Uterus (tissue), 4 donors: ENCODE measurements around the gene NAALADL1. TPM values are rescaled to one million over a fixed set of nuclear protein-coding genes. Genes with fewer than 3 reads are reported as not detected.

ENCODE experiments used
- DNase-seq, 2 donors: peaks; one replicate each; pipeline ENCODE4 v3.0.0-alpha.2; 2019 to 2020
- H3K27ac ChIP-seq, 2 donors: fragments of 200-600 bp; sonication (generic); 1 replicate in 1 of 2; 2 replicates in 1 of 2; pipeline ENCODE4 v1.5.1; 2016 to 2018
- H3K27me3 ChIP-seq, 2 donors: fragments of 200-600 bp; sonication (generic); one replicate each; pipeline ENCODE4 v1.5.1; 2018 to 2019; ENCODE audit warnings: control low read depth in 1 of 2
- H3K36me3 ChIP-seq, 2 donors: fragments of 200-600 bp; sonication (generic); one replicate each; pipeline ENCODE4 v1.5.1; 2019; ENCODE audit warnings: control low read depth in 1 of 2
- H3K4me1 ChIP-seq, 2 donors: fragments of 200-600 bp; sonication (generic); one replicate each; pipeline ENCODE4 v1.5.1; 2018 to 2019; ENCODE audit warnings: control low read depth in 1 of 2
- H3K4me3 ChIP-seq, 2 donors: fragments of 200-600 bp; sonication (generic); 1 replicate in 1 of 2; 2 replicates in 1 of 2; pipeline ENCODE4 v1.5.1; 2018 to 2019; ENCODE audit warnings: mild to moderate bottlenecking in 1 of 2
- H3K9me3 ChIP-seq, 2 donors: fragments of 200-600 bp; sonication (generic); one replicate each; pipeline ENCODE4 v1.5.1; 2019; ENCODE audit warnings: control low read depth in 1 of 2
- CTCF ChIP-seq, 4 experiments: fragments of 200-600 bp in 2 of 4; fragments of 450-650 bp in 2 of 4; sonication (generic) in 2 of 4; IDR thresholded peaks; one replicate each; pipeline ENCODE4 v1.5.1; 2016 to 2019; ENCODE audit warnings: antibody characterized with exemption in 4 of 4, mild to moderate bottlenecking in 2 of 4, moderate library complexity in 1 of 4
- POLR2A ChIP-seq, 2 donors: fragments of 450-650 bp; IDR thresholded peaks; one replicate each; pipeline ENCODE4 v1.6.1; 2016; ENCODE audit warnings: antibody characterized with exemption in 2 of 2, mild to moderate bottlenecking in 1 of 2, moderate library complexity in 1 of 2
- intact Hi-C: fragments of 100-400 bp; cut with DNase I; formaldehyde crosslinking; loops from one replicate; pipeline ENCODE4 v1.15.1; 2023; ENCODE audit warnings: low total_unique reads
- total RNA-seq, 4 donors: library from RNA; depleted of rRNA in 3 of 4; stranded (reverse); fragments of >200 nt in 3 of 4; gene quantifications; one replicate each; pipeline versions ENCODE4 v1.1.0 to v1.2.4, GENCODE V29; 2014 to 2023
- donor health status: DM: yes; HTN: yes; CAD: no.

The NAALADL1 gene
- total RNA-seq, 4 donors from 2014 or later: 0.59 to 37.1 (median 17.6) TPM

GRCh38 chr11:65095974-65096806 is 37.8 kb upstream of the NAALADL1 start, which contains the start of gene VPS51:
VPS51 (plus strand) TSS chr11:65096214; CDS start chr11:65096251, 37 bp downstream.
- intact Hi-C loops: no loop called here
- peak; percentile 20 to 58 for TF ChIP-seq POLR2A (IDR thresholded peaks at IDR 0.05)
- TF ChIP-seq CTCF (IDR thresholded peaks at IDR 0.05): peak in 2 of 4 experiments; percentile 35 to 57
- peak within 1 kb of the TSS; percentile 85 to 91 for H3K27ac ChIP-seq

GRCh38 chr11:65095427-65095826 is 37.1 kb upstream of the NAALADL1 start:
- intact Hi-C loops: no loop called here
- peak overlapping the region; percentile 85 to 91 for H3K27ac ChIP-seq

More at GRCh38 chr11:65095974-65096806, 37.8 kb upstream of the NAALADL1 start, which contains the start of gene VPS51:
- no peaks in the 10 kb centered on the region for H3K9me3 ChIP-seq
- DNase-seq: peak; percentile 83 to 88
- H3K4me1 ChIP-seq: peaks cover 0 to 6% of the 10 kb centered on the region in 2 donors
- H3K4me3 ChIP-seq: peak within 1 kb of the TSS; percentile 80 to 91
- no peaks in the 10 kb centered on the region for H3K27me3 ChIP-seq
- no peaks in the 10 kb centered on the region for H3K36me3 ChIP-seq

GRCh38 chr11:65090628-65091027 is 32.3 kb upstream of the NAALADL1 start:
- intact Hi-C loops: no loop called here
- no peak for DNase-seq

More at GRCh38 chr11:65095427-65095826, 37.1 kb upstream of the NAALADL1 start:
- Histone ChIP-seq H3K4me1 (peaks cover 0 to 6% of the 10 kb centered on the region in 2 donors), H3K4me3 (no peak overlapping the region), H3K27me3 (no peaks in the 10 kb centered on the region), H3K9me3 (no peaks in the 10 kb centered on the region), H3K36me3 (no peaks in the 10 kb centered on the region)
- peak in 1 of 2 donors; percentile 30 for DNase-seq
- TF ChIP-seq POLR2A (IDR thresholded peaks at IDR 0.05) (no peak), CTCF (IDR thresholded peaks at IDR 0.05) (no peak)

GRCh38 chr11:65089621-65090020 is 31.3 kb upstream of the NAALADL1 start:
- intact Hi-C loops: no loop called here
- Histone ChIP-seq H3K27ac (no peak overlapping the region), H3K36me3 (no peaks in the 10 kb centered on the region), H3K4me3 (no peak overlapping the region), H3K27me3 (no peaks in the 10 kb centered on the region), H3K9me3 (no peaks in the 10 kb centered on the region), H3K4me1 (peaks cover 0 to 4% of the 10 kb centered on the region in 2 donors)
- no peak for TF ChIP-seq POLR2A (IDR thresholded peaks at IDR 0.05)
- no peak for TF ChIP-seq CTCF (IDR thresholded peaks at IDR 0.05)
- no peak for DNase-seq

More at GRCh38 chr11:65090628-65091027, 32.3 kb upstream of the NAALADL1 start:
- no peaks in the 10 kb centered on the region for H3K4me1 ChIP-seq
- no peaks in the 10 kb centered on the region for H3K9me3 ChIP-seq
- H3K27ac ChIP-seq: no peak overlapping the region
- TF ChIP-seq POLR2A (IDR thresholded peaks at IDR 0.05) (no peak), CTCF (IDR thresholded peaks at IDR 0.05) (no peak)
- H3K4me3 ChIP-seq: no peak overlapping the region
- no peaks in the 10 kb centered on the region for H3K36me3 ChIP-seq
- no peaks in the 10 kb centered on the region for H3K27me3 ChIP-seq

- TF ChIP-seq CTCF (IDR thresholded peaks at IDR 0.05) (no peak), POLR2A (IDR thresholded peaks at IDR 0.05) (no peak)
- H3K27ac ChIP-seq: no peak overlapping the region
- H3K27me3 ChIP-seq: no peaks in the 10 kb centered on the region
- no peaks in the 10 kb centered on the region for H3K36me3 ChIP-seq
- DNase-seq: no peak
- H3K9me3 ChIP-seq: no peaks in the 10 kb centered on the region
- intact Hi-C loops: no loop called here
- peaks cover 0 to 6% of the 10 kb centered on the region in 2 donors for H3K4me1 ChIP-seq
- H3K4me3 ChIP-seq: no peak overlapping the region
Measured at GRCh38 chr11:65087827-65088226, 29.5 kb upstream of the NAALADL1 start.
